Transverse colon (tissue), 4 donors: ENCODE results near the gene SULT4A1. TPM values are rescaled to one million over a fixed set of nuclear protein-coding genes. Genes with fewer than 3 reads are reported as not detected.

Experiments used
- DNase-seq: peaks from one replicate; pipeline ENCODE4 v3.0.0-alpha.2; 2019
- H3K27ac ChIP-seq, 4 donors: fragments of 200-600 bp; sonication (generic); 2 replicates each; pipeline ENCODE4 v1.5.1; 2016 to 2018; ENCODE audit warnings: inconsistent platforms in 4 of 4
- H3K27me3 ChIP-seq: fragments of 200-600 bp; sonication (generic); 2 replicates; pipeline ENCODE4 v1.5.1; 2017; ENCODE audit warnings: inconsistent platforms
- H3K36me3 ChIP-seq, 4 donors: fragments of 200-600 bp; sonication (generic); 2 replicates each; pipeline ENCODE4 v1.5.1; 2017 to 2019; ENCODE audit warnings: inconsistent platforms in 4 of 4
- H3K4me1 ChIP-seq, 4 donors: fragments of 200-600 bp; sonication (generic); 2 replicates each; pipeline ENCODE4 v1.5.1; 2017 to 2020; ENCODE audit warnings: inconsistent platforms in 4 of 4
- H3K4me3 ChIP-seq, 4 donors: fragments of 200-600 bp; sonication (generic); 1 replicate in 1 of 4; 2 replicates in 3 of 4; pipeline versions ENCODE4 v1.5.1 to v1.6.1; 2017 to 2019; ENCODE audit warnings: inconsistent platforms in 4 of 4
- H3K9me3 ChIP-seq, 2 donors: fragments of 200-600 bp; sonication (generic); 2 replicates each; pipeline ENCODE4 v1.5.1; 2017 to 2019; ENCODE audit warnings: inconsistent platforms in 2 of 2
- EP300 ChIP-seq: sonication (generic); formaldehyde crosslinking; IDR thresholded peaks from one replicate; pipeline ENCODE4 v1.6.1; 2017; ENCODE audit warnings: antibody characterized with exemption, low read depth
- POLR2A ChIP-seq: fragments of 450-650 bp; IDR thresholded peaks from one replicate; pipeline ENCODE4 v1.6.1; 2016; ENCODE audit warnings: antibody characterized with exemption, mild to moderate bottlenecking, moderate library complexity
- POLR2AphosphoS5 ChIP-seq, 3 donors: sonication (generic); formaldehyde crosslinking; IDR thresholded peaks; one replicate each; pipeline ENCODE4 v1.6.1; 2016; ENCODE audit warnings: antibody characterized with exemption in 3 of 3
- WGBS, 2 donors: methylation state at CpG; one replicate each; pipeline ENCODE4 v1.1.5; 2018; ENCODE audit warnings: low coverage in 1 of 2; 5-methylcytosine and 5-hydroxymethylcytosine counted together
- in situ Hi-C, 4 donors: fragments of 200-750 bp; cut with MboI; loops; one replicate each; pipeline versions ENCODE4 v1.15.0 to v1.15.1; 2017; ENCODE audit warnings: low sequenced_read_pairs in 3 of 4, low pct_ligation_motif_present in 1 of 4, low pct_unique_long_range_greater_than_20kb in 1 of 4
- intact Hi-C: fragments of 100-400 bp; cut with DNase I; formaldehyde crosslinking; loops from one replicate; pipeline ENCODE4 v1.15.1; 2023; ENCODE audit warnings: low total_unique reads
- total RNA-seq, 4 donors: library from RNA; depleted of rRNA; stranded (reverse); fragments of >200 nt; gene quantifications; one replicate each; pipeline ENCODE4 v1.1.0, GENCODE V29; 2016
- TF ChIP-seq, protein P1 (sequence below), 5 experiments: fragments of 200-600 bp in 3 of 5; fragments of 450-650 bp in 2 of 5; sonication (generic) in 3 of 5; IDR thresholded peaks; 1 replicate in 2 of 5; 2 replicates in 3 of 5; pipeline ENCODE4 v1.5.1; 2016 to 2017; ENCODE audit warnings: antibody characterized with exemption in 5 of 5, inconsistent platforms in 3 of 5, mild to moderate bottlenecking in 2 of 5, moderate library complexity in 1 of 5

Gene SULT4A1
- total RNA-seq, 4 donors from 2014 or later = 0.32 to 0.68 TPM; not detected in 2

DNA sequence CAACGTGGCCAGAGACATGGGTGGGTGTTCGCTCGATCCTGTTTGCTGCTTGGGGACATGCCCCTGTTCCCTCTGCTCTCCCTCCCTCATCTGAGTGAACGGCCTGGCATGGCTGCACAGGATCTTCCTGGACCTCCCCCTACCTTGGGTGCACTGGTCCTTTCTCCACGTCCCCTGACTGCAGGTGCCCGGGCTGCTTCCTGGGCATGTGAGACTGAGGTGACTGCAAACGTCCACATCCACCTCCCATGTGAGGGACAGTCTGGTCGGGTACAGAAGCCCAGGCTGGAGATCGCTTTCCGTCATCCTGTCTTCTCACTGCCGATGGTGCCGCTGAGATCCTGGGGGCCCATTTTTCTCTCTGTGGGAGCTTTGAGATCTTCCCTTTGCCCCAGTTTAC is 11.8 kb downstream of the SULT4A1 start:
- Histone ChIP-seq H3K27ac (no peak overlapping the region), H3K27me3 (peaks cover 10% of the 10 kb centered on the region), H3K36me3 (no peaks in the 10 kb centered on the region), H3K4me1 (no peaks in the 10 kb centered on the region), H3K4me3 (no peak overlapping the region), H3K9me3 (no peaks in the 10 kb centered on the region)
- TF ChIP-seq POLR2AphosphoS5 (IDR thresholded peaks at IDR 0.05) = no peak
- TF ChIP-seq, protein P1, sequence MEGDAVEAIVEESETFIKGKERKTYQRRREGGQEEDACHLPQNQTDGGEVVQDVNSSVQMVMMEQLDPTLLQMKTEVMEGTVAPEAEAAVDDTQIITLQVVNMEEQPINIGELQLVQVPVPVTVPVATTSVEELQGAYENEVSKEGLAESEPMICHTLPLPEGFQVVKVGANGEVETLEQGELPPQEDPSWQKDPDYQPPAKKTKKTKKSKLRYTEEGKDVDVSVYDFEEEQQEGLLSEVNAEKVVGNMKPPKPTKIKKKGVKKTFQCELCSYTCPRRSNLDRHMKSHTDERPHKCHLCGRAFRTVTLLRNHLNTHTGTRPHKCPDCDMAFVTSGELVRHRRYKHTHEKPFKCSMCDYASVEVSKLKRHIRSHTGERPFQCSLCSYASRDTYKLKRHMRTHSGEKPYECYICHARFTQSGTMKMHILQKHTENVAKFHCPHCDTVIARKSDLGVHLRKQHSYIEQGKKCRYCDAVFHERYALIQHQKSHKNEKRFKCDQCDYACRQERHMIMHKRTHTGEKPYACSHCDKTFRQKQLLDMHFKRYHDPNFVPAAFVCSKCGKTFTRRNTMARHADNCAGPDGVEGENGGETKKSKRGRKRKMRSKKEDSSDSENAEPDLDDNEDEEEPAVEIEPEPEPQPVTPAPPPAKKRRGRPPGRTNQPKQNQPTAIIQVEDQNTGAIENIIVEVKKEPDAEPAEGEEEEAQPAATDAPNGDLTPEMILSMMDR (IDR thresholded peaks at IDR 0.05) = no peak
- TF ChIP-seq EP300 = no peak
- no peak for TF ChIP-seq POLR2A
- in situ Hi-C loops (no loop called here), intact Hi-C loops (no loop called here)
- DNase-seq = no peak
- 46 to 72% methylated on average over 7 to 12 of the region's 12 CpGs for WGBS, 2 donors

DNA sequence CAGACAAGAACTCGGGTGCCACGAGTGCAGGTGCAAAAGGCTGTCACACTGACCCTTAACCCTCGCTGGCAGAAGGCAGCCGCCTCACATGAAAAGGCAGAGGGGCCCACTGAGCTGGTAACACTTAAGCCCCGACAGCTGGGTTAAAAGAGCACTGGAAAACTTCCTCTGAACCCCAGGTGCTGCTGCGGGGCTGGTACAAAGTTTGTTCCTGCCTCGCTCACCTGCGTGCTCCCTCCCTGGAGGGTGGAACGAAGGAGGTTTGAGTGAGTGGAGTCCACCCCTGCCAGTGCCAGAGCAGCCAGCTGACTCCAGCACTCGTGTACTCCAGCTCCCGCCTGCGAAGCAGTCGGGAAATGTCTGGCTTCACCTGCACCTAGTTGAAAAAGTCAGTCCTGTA is 12.6 kb downstream of the SULT4A1 start:
- intact Hi-C loops = no loop called here
- Histone ChIP-seq H3K4me1 (no peaks in the 10 kb centered on the region), H3K36me3 (no peaks in the 10 kb centered on the region), H3K4me3 (no peak overlapping the region), H3K27ac (no peak overlapping the region), H3K27me3 (peaks cover 10% of the 10 kb centered on the region), H3K9me3 (no peaks in the 10 kb centered on the region)
- in situ Hi-C loops = loop anchor here in 1 of 4 donors (25.0 kb wide), 1 partner anchor 88 kb away; no protein-coding TSS in a partner anchor
- DNase-seq = no peak
- WGBS, 2 donors = 62 to 72% methylated on average over 3 to 13 of the region's 13 CpGs
- no peak for TF ChIP-seq EP300
- TF ChIP-seq, protein P1 (IDR thresholded peaks at IDR 0.05) = no peak
- TF ChIP-seq POLR2A = no peak

- peaks cover 10% of the 10 kb centered on the region for H3K27me3 ChIP-seq
- no peaks in the 10 kb centered on the region for H3K36me3 ChIP-seq
- no peak for DNase-seq
- no peaks in the 10 kb centered on the region for H3K9me3 ChIP-seq
- in situ Hi-C loops = loop anchor here in 1 of 4 donors (25.0 kb wide), 1 partner anchor 89 kb away; no protein-coding TSS in a partner anchor
- H3K27ac ChIP-seq = no peak overlapping the region
- no peaks in the 10 kb centered on the region for H3K4me1 ChIP-seq
- 48% methylated on average over 15 of the region's 16 CpGs; no CpG with 5 or more reads in 1 of the 2 donors for WGBS, 2 donors
- TF ChIP-seq POLR2A = no peak
- TF ChIP-seq POLR2AphosphoS5 (IDR thresholded peaks at IDR 0.05) = no peak
- TF ChIP-seq, protein P1 (IDR thresholded peaks at IDR 0.05) = peak in 1 of 5 experiments; percentile 6
- no peak for TF ChIP-seq EP300
- intact Hi-C loops = no loop called here
- no peak overlapping the region for H3K4me3 ChIP-seq
These were observed 13.7 kb downstream of the SULT4A1 start for GRCh38 chr22:43848366-43849171.

DNA sequence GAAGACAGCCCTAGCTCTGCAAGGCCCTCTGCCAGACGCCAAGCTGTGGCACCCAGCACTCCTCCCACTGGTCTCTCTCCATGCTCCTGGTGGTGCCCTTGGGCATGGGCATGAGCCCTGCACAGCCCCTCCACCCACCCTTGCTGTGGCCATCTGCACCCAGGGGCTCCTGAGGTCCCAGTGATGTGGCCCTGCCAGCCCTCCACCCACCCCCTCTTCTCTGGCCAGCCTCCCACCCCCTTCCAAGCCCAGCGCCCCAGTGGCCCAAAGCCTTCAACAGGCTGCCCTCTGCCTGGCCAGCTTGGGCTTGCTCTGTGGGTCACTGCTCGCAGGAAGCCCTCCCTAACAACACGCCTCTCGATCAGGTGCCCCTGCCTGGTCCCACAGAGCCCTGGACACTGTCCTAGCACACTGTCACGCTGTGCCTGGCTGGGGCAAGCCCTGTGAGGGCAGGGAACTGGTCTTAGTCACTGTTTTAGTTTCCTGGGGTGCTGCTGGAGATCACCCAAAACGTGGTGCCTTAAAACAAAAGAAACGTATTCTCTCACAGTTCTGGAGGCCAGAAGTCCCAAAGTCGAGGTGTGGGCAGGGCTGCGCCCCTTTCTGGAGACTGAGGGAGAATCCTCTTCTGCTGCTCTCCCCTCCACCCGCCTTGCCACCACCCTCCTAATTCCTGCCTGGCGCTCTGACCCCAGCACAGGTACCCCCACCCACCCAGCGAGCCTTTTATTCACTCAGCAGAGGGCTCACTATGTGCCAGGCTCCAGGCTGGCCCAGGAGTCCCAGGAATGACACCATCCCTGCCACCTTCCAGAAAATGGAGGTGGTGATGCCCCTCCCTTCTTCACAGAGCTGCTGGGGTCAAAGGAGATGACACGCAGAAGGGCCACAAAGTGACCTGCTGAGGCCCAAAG is 14.7 kb downstream of the SULT4A1 start:
- no peak for DNase-seq
- H3K27me3 ChIP-seq = peaks cover 10% of the 10 kb centered on the region
- H3K36me3 ChIP-seq = no peaks in the 10 kb centered on the region
- in situ Hi-C loops = loop anchor here in 1 of 4 donors (25.0 kb wide), 1 partner anchor 90 kb away; no protein-coding TSS in a partner anchor
- H3K9me3 ChIP-seq = no peaks in the 10 kb centered on the region
- intact Hi-C loops = no loop called here
- no peaks in the 10 kb centered on the region for H3K4me1 ChIP-seq
- 78 to 86% methylated on average over 2 to 14 of the region's 14 CpGs for WGBS, 2 donors
- TF ChIP-seq POLR2A (no peak), POLR2AphosphoS5 (IDR thresholded peaks at IDR 0.05) (no peak), EP300 (no peak)
- TF ChIP-seq, protein P1 (IDR thresholded peaks at IDR 0.05) = no peak
- no peak overlapping the region for H3K4me3 ChIP-seq
- no peak overlapping the region for H3K27ac ChIP-seq
